PC-3 (cell line): ENCODE measurements around the gene COL1A2. TPM values are rescaled to one million over a fixed set of nuclear protein-coding genes. Genes with fewer than 3 reads are reported as not detected.

ENCODE experiments used
- ATAC-seq: fragments of 200-7000 bp; cut with Tn5 transposase; 2 replicates; pipeline ENCODE4 v1.9.1; 2020; ENCODE audit warnings: mild to moderate bottlenecking, moderate library complexity
- BruUV-seq: library from RNA; stranded (reverse); fragments of 400-500 nt; replicated peaks from 2 replicates; lab custom pipeline; 2021; lab: Mats Ljungman, UMichigan
- CTCF ChIA-PET: fragments of 300-600 bp; sonication (Branson Sonifier 250); formaldehyde crosslinking; loops from one replicate; lab custom pipeline; 2022; ENCODE audit warnings: antibody characterized with exemption; lab: Charles Lee
- POLR2A ChIA-PET: fragments of 300-600 bp; sonication (Branson Sonifier 250); formaldehyde crosslinking; loops from one replicate; lab custom pipeline; 2022; ENCODE audit warnings: antibody characterized with exemption; ENCODE audit not compliant: unreplicated experiment; lab: Charles Lee
- DNase-seq: peaks from one replicate; pipeline ENCODE4 v3.0.0-alpha.2; 2015
- H2AFZ ChIP-seq: fragments of 300-600 bp; sonication (generic); 2 replicates; pipeline ENCODE4 v1.6.0; 2016; ENCODE audit warnings: antibody characterized with exemption, low read length
- H3F3A ChIP-seq: fragments of 300-600 bp; sonication (generic); one replicate; pipeline ENCODE4 v1.6.0; 2017; ENCODE audit warnings: antibody characterized with exemption, low read length, control low read depth, mild to moderate bottlenecking; ENCODE audit not compliant: unreplicated experiment
- H3K27ac ChIP-seq: fragments of 300-600 bp; sonication (generic); 2 replicates; pipeline ENCODE4 v1.5.1; 2016; ENCODE audit warnings: mild to moderate bottlenecking, low read length
- H3K27me3 ChIP-seq: fragments of 300-600 bp; sonication (generic); 2 replicates; pipeline ENCODE4 v1.6.1; 2016; ENCODE audit warnings: low read length, mixed read lengths
- H3K36me3 ChIP-seq: fragments of 300-600 bp; sonication (generic); 2 replicates; pipeline ENCODE4 v1.6.1; 2016; ENCODE audit warnings: low read depth, mixed run types, low read length, mixed read lengths
- H3K4me1 ChIP-seq: fragments of 300-600 bp; sonication (generic); 2 replicates; pipeline ENCODE4 v1.5.1; 2016; ENCODE audit warnings: low read length; ENCODE audit not compliant: insufficient read depth
- H3K4me2 ChIP-seq: fragments of 300-600 bp; sonication (generic); 2 replicates; pipeline ENCODE4 v1.6.0; 2016; ENCODE audit warnings: low read length
- H3K4me3 ChIP-seq: fragments of 300-600 bp; sonication (generic); 2 replicates; pipeline ENCODE4 v1.5.1; 2016; ENCODE audit warnings: mild to moderate bottlenecking, low read length, mixed read lengths
- H3K79me2 ChIP-seq: fragments of 300-600 bp; sonication (generic); 2 replicates; pipeline ENCODE4 v1.6.1; 2017; ENCODE audit warnings: low read length, mixed read lengths
- H3K9ac ChIP-seq: fragments of 300-600 bp; sonication (generic); 2 replicates; pipeline ENCODE4 v1.6.0; 2016; ENCODE audit warnings: mild to moderate bottlenecking, low read length
- H3K9me2 ChIP-seq: fragments of 300-600 bp; sonication (generic); replicated peaks from 2 replicates; pipeline ENCODE4 v1.6.1; 2016; ENCODE audit warnings: mixed run types, low read length, mixed read lengths
- H3K9me3 ChIP-seq: fragments of 300-600 bp; sonication (generic); 2 replicates; pipeline ENCODE4 v1.6.1; 2016; ENCODE audit warnings: low read length, mixed read lengths
- H4K20me1 ChIP-seq: fragments of 300-600 bp; sonication (generic); 2 replicates; pipeline ENCODE4 v1.6.1; 2016; ENCODE audit warnings: low read length, mixed read lengths
- EZH2 ChIP-seq: fragments of 300-600 bp; sonication (generic); IDR thresholded peaks from one replicate; pipeline ENCODE4 v1.6.1; 2017; ENCODE audit warnings: antibody characterized with exemption, mild to moderate bottlenecking, low read length; ENCODE audit not compliant: unreplicated experiment
- EZH2phosphoT487 ChIP-seq: fragments of 300-600 bp; sonication (generic); IDR thresholded peaks from 2 replicates; pipeline ENCODE4 v1.6.1; 2018; ENCODE audit warnings: mild to moderate bottlenecking, antibody characterized with exemption, low read length, borderline replicate concordance
- intact Hi-C: fragments of 100-400 bp; cut with micrococcal nuclease; formaldehyde crosslinking; loops from 2 replicates; pipeline ENCODE4 v1.9.0; 2023
- total RNA-seq: library from RNA; depleted of rRNA; stranded (reverse); fragments of >200 nt; gene quantifications from 2 replicates; pipeline ENCODE4 v1.2.3, GENCODE V29; 2014
- TF ChIP-seq, protein P1 (sequence below): fragments of 300-600 bp; sonication (generic); conservative IDR thresholded peaks from 2 replicates; pipeline ENCODE4 v1.5.1; 2017; ENCODE audit warnings: antibody characterized with exemption, low read depth, mild to moderate bottlenecking, low read length

The COL1A2 gene
- total RNA-seq, 1 experiment from 2014 or later, result not detected

DNA sequence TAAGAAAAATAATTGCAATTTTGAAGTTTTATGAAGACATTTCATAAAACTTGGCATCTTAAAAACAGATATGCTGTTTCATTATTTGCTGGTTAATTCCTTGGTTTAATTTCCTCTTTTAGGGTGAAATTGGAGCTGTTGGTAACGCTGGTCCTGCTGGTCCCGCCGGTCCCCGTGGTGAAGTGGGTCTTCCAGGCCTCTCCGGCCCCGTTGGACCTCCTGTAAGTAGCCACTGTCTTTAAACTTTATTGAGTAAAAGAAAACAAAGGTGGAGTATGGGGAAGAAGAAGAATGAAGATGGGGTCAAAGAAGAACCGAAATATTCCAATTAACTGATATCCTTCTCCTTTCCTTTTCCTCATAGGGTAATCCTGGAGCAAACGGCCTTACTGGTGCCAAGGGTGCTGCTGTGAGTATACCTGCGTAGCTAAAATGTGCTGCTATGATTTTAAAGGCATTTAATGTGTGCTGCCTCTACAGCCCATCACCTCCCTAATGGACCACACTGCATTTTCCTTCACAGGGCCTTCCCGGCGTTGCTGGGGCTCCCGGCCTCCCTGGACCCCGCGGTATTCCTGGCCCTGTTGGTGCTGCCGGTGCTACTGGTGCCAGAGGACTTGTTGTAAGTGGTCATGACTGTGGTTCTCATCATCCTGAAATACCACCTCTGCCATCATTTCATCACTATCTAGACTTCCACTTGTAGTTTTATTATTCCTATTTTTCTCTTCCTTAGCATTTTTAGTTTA is 14.7 kb downstream of the COL1A2 start:
- CTCF ChIA-PET, result no interaction called here
- H3F3A ChIP-seq, result no peaks in the 10 kb centered on the region

DNA sequence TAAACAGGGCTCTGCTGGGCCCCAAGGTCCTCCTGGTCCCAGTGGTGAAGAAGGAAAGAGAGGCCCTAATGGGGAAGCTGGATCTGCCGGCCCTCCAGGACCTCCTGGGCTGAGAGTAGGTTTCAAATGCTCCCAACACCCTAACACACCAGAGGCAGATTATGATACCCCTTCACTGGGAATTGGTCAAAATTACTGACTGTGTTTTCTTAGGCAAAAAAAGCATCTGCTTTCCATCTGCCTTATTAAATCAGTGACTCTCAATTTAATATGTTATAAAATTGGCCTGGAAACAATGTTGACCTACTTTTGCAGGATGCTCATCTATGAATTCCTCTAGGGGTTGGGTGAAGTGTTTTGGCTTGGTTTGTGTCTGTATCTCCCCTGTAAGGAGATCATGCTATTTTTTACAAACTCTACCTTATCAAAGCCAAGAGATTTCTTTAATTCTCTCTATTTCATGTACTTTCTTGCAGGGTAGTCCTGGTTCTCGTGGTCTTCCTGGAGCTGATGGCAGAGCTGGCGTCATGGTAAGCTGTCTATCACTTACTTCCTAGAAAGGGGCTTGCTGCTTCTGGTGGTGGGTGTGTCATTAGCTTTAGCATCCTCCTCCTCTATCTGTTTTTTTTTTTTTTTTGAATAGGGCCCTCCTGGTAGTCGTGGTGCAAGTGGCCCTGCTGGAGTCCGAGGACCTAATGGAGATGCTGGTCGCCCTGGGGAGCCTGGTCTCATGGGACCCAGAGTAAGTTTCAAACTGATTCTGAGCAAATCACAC is 15.9 kb downstream of the COL1A2 start:
- no peaks in the 10 kb centered on the region for H4K20me1 ChIP-seq
- ATAC-seq (no peak), DNase-seq (no peak)
- intact Hi-C loops, result no loop called here
- no peak overlapping the region for H3K4me3 ChIP-seq
- no peaks in the 10 kb centered on the region for H3K4me1 ChIP-seq
- H3F3A ChIP-seq, result no peaks in the 10 kb centered on the region
- H3K4me2 ChIP-seq, result no peak overlapping the region
- H3K79me2 ChIP-seq, result no peaks in the 10 kb centered on the region
- no peak overlapping the region for H2AFZ ChIP-seq
- TF ChIP-seq EZH2 (no peak), EZH2phosphoT487 (no peak)
- TF ChIP-seq, protein P1, sequence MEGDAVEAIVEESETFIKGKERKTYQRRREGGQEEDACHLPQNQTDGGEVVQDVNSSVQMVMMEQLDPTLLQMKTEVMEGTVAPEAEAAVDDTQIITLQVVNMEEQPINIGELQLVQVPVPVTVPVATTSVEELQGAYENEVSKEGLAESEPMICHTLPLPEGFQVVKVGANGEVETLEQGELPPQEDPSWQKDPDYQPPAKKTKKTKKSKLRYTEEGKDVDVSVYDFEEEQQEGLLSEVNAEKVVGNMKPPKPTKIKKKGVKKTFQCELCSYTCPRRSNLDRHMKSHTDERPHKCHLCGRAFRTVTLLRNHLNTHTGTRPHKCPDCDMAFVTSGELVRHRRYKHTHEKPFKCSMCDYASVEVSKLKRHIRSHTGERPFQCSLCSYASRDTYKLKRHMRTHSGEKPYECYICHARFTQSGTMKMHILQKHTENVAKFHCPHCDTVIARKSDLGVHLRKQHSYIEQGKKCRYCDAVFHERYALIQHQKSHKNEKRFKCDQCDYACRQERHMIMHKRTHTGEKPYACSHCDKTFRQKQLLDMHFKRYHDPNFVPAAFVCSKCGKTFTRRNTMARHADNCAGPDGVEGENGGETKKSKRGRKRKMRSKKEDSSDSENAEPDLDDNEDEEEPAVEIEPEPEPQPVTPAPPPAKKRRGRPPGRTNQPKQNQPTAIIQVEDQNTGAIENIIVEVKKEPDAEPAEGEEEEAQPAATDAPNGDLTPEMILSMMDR, result no peak
- no peak overlapping the region for H3K9ac ChIP-seq
- no peak overlapping the region for H3K27ac ChIP-seq
- no peaks in the 10 kb centered on the region for H3K27me3 ChIP-seq
- H3K9me3 ChIP-seq, result no peaks in the 10 kb centered on the region
- BruUV-seq, result no TSS peak
- no peaks in the 10 kb centered on the region for H3K9me2 ChIP-seq
- ChIA-PET POLR2A (no interaction called here), CTCF (no interaction called here)
- no peaks in the 10 kb centered on the region for H3K36me3 ChIP-seq

More for the DNA sequence above, 14.7 kb downstream of the COL1A2 start:
- no peak for ATAC-seq
- Histone ChIP-seq H3K4me2 (no peak overlapping the region), H3K27ac (no peak overlapping the region), H2AFZ (no peak overlapping the region), H3K79me2 (no peaks in the 10 kb centered on the region), H3K4me3 (no peak overlapping the region), H3K4me1 (no peaks in the 10 kb centered on the region), H3K27me3 (no peaks in the 10 kb centered on the region), H3K9me3 (no peaks in the 10 kb centered on the region), H3K36me3 (no peaks in the 10 kb centered on the region), H3K9ac (no peak overlapping the region), H3K9me2 (no peaks in the 10 kb centered on the region), H4K20me1 (no peaks in the 10 kb centered on the region)
- intact Hi-C loops, result no loop called here
- no peak for TF ChIP-seq EZH2
- no peak for TF ChIP-seq EZH2phosphoT487
- TF ChIP-seq, protein P1, result no peak
- no TSS peak for BruUV-seq
- DNase-seq, result no peak
- POLR2A ChIA-PET, result no interaction called here

DNA sequence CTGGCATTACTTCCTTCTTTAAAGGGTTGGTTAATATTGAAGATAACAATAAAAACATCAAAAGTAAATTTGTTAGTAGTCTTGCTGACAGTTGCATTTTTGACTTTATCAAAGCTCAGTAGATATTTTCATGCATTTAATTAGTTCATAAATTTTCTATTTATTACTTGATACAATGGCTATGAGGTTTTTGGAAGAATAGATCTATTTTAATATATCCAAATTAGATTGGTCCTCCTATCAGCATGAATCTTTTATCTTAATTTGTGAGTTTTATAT is 16.4 kb downstream of the COL1A2 start:
- POLR2A ChIA-PET, result no interaction called here
- no peaks in the 10 kb centered on the region for H3F3A ChIP-seq
- no peak overlapping the region for H3K27ac ChIP-seq
- H3K4me3 ChIP-seq, result no peak overlapping the region
- DNase-seq (no peak), ATAC-seq (no peak)
- H3K27me3 ChIP-seq, result no peaks in the 10 kb centered on the region
- H3K4me2 ChIP-seq, result no peak overlapping the region
- no peaks in the 10 kb centered on the region for H3K36me3 ChIP-seq
- CTCF ChIA-PET, result no interaction called here
- H4K20me1 ChIP-seq, result no peaks in the 10 kb centered on the region
- H3K79me2 ChIP-seq, result no peaks in the 10 kb centered on the region
- BruUV-seq, result no TSS peak
- intact Hi-C loops, result no loop called here
- H3K4me1 ChIP-seq, result no peaks in the 10 kb centered on the region
- no peaks in the 10 kb centered on the region for H3K9me2 ChIP-seq
- H2AFZ ChIP-seq, result no peak overlapping the region
- no peak overlapping the region for H3K9ac ChIP-seq
- no peak for TF ChIP-seq EZH2phosphoT487
- H3K9me3 ChIP-seq, result no peaks in the 10 kb centered on the region
